Ishikawa (cell line): ENCODE results near the gene USP49.

Experiments
- CEBPB ChIP-seq: IDR thresholded peaks from 2 replicates; pipeline ENCODE4 v1.6.1; 2012
- CREB1 ChIP-seq: IDR thresholded peaks from 2 replicates; pipeline ENCODE4 v1.6.1; 2012; ENCODE audit warnings: low read depth
- EGR1 ChIP-seq: IDR thresholded peaks from 2 replicates; pipeline ENCODE4 v1.6.1; 2012
- EP300 ChIP-seq: IDR thresholded peaks from 2 replicates; pipeline ENCODE4 v1.6.1; 2012; ENCODE audit warnings: borderline replicate concordance
- FOXM1 ChIP-seq: IDR thresholded peaks from 2 replicates; pipeline ENCODE4 v1.6.1; 2012; ENCODE audit warnings: low read depth, borderline replicate concordance
- MAX ChIP-seq: IDR thresholded peaks from 2 replicates; pipeline ENCODE4 v1.6.1; 2012
- NFIC ChIP-seq: IDR thresholded peaks from 2 replicates; pipeline ENCODE4 v1.6.1; 2012
- RAD21 ChIP-seq: IDR thresholded peaks from 2 replicates; pipeline ENCODE4 v1.6.1; 2012; ENCODE audit warnings: low read depth
- TAF1 ChIP-seq: IDR thresholded peaks from 2 replicates; pipeline ENCODE4 v1.6.1; 2012; ENCODE audit warnings: low read depth, mild to moderate bottlenecking
- TCF12 ChIP-seq: IDR thresholded peaks from 2 replicates; pipeline ENCODE4 v1.6.1; 2012; ENCODE audit warnings: low read depth
- TEAD4 ChIP-seq: IDR thresholded peaks from 2 replicates; pipeline ENCODE4 v1.6.1; 2012
- USF1 ChIP-seq: IDR thresholded peaks from 2 replicates; pipeline ENCODE4 v1.6.1; 2012
- YY1 ChIP-seq: IDR thresholded peaks from 2 replicates; pipeline ENCODE4 v1.6.1; 2012; ENCODE audit warnings: low read depth
- ZBTB7A ChIP-seq: IDR thresholded peaks from 2 replicates; pipeline ENCODE4 v1.6.1; 2012; ENCODE audit warnings: low read depth
- TF ChIP-seq, protein P1 (sequence below): IDR thresholded peaks from 2 replicates; pipeline ENCODE4 v1.6.1; 2012; ENCODE audit warnings: low read depth, mild to moderate bottlenecking

Gene USP49

GRCh38 chr6:41785689-41786450 lies 109.3 kb downstream of the USP49 start:
- TF ChIP-seq RAD21, result no peak
- no peak for TF ChIP-seq TEAD4
- no peak for TF ChIP-seq CREB1
- no peak for TF ChIP-seq TAF1
- TF ChIP-seq, protein P1, sequence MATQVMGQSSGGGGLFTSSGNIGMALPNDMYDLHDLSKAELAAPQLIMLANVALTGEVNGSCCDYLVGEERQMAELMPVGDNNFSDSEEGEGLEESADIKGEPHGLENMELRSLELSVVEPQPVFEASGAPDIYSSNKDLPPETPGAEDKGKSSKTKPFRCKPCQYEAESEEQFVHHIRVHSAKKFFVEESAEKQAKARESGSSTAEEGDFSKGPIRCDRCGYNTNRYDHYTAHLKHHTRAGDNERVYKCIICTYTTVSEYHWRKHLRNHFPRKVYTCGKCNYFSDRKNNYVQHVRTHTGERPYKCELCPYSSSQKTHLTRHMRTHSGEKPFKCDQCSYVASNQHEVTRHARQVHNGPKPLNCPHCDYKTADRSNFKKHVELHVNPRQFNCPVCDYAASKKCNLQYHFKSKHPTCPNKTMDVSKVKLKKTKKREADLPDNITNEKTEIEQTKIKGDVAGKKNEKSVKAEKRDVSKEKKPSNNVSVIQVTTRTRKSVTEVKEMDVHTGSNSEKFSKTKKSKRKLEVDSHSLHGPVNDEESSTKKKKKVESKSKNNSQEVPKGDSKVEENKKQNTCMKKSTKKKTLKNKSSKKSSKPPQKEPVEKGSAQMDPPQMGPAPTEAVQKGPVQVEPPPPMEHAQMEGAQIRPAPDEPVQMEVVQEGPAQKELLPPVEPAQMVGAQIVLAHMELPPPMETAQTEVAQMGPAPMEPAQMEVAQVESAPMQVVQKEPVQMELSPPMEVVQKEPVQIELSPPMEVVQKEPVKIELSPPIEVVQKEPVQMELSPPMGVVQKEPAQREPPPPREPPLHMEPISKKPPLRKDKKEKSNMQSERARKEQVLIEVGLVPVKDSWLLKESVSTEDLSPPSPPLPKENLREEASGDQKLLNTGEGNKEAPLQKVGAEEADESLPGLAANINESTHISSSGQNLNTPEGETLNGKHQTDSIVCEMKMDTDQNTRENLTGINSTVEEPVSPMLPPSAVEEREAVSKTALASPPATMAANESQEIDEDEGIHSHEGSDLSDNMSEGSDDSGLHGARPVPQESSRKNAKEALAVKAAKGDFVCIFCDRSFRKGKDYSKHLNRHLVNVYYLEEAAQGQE, result no peak
- no peak for TF ChIP-seq CEBPB
- no peak for TF ChIP-seq TCF12
- no peak for TF ChIP-seq USF1
- TF ChIP-seq FOXM1, result no peak
- TF ChIP-seq NFIC, result no peak
- no peak for TF ChIP-seq EP300
- no peak for TF ChIP-seq ZBTB7A
- TF ChIP-seq EGR1, result no peak
- TF ChIP-seq YY1, result no peak
- no peak for TF ChIP-seq MAX

- TF ChIP-seq NFIC (no peak), CEBPB (no peak), ZBTB7A (no peak), FOXM1 (no peak), TAF1 (no peak), YY1 (no peak), RAD21 (no peak), USF1 (no peak), TEAD4 (no peak), EP300 (no peak), MAX (no peak), CREB1 (no peak), EGR1 (no peak), TCF12 (no peak)
- TF ChIP-seq, protein P1, result no peak
Measured at GRCh38 chr6:41785254-41785653, 109.9 kb downstream of the USP49 start.

DNA sequence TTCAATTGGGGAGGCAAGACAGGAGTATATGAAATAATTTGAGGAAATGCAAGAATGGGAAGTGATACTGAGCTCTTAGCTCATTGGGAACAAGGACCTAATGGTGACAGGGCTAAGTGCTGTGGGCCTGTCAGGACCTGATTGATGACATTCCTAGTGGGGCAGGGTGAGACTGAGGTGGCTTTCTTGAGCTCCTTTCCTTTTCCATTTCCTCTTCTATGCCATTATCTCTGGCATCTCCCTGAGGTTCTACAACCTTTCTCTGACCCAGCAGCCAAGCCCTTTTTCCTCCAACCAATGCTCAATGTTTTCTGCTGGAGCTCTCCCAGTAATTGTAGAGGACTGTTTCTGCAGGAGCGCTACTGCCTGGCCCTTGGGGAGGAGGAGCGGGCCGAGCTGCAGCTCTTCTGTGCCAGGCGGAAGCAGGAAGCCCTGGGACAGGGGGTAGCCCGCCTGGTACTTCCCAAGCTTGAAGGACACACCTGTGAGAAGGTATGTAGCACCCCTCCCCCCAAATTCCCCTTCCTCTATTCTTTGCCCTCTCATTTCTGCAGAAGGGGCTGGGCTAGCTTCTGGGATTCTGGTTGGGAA lies 110.5 kb downstream of the USP49 start:
- TF ChIP-seq TCF12, result no peak
- TF ChIP-seq, protein P1, result no peak
- TF ChIP-seq MAX, result no peak
- TF ChIP-seq TAF1, result no peak
- TF ChIP-seq ZBTB7A, result no peak
- TF ChIP-seq USF1, result no peak
- TF ChIP-seq EGR1, result no peak
- no peak for TF ChIP-seq TEAD4
- no peak for TF ChIP-seq YY1
- TF ChIP-seq RAD21, result no peak
- no peak for TF ChIP-seq EP300
- TF ChIP-seq CEBPB, result no peak
- TF ChIP-seq NFIC, result no peak
- TF ChIP-seq CREB1, result no peak
- no peak for TF ChIP-seq FOXM1
